Measurements from ENCODE around the gene CRTC1. TPM values are rescaled to one million over a fixed set of nuclear protein-coding genes. Genes with fewer than 3 reads are reported as not detected.
A peak's percentile ranks its signal among the peaks of the same experiment; 100 is the strongest.

Gene CRTC1
- total and polyA plus RNA-seq, 9 of the 15 experiments (the other 6 are each of a cell fraction or from before 2014, with no cell fraction given) = 0.25 to 3.8 (median 1.2) TPM; not detected in 2

DNA sequence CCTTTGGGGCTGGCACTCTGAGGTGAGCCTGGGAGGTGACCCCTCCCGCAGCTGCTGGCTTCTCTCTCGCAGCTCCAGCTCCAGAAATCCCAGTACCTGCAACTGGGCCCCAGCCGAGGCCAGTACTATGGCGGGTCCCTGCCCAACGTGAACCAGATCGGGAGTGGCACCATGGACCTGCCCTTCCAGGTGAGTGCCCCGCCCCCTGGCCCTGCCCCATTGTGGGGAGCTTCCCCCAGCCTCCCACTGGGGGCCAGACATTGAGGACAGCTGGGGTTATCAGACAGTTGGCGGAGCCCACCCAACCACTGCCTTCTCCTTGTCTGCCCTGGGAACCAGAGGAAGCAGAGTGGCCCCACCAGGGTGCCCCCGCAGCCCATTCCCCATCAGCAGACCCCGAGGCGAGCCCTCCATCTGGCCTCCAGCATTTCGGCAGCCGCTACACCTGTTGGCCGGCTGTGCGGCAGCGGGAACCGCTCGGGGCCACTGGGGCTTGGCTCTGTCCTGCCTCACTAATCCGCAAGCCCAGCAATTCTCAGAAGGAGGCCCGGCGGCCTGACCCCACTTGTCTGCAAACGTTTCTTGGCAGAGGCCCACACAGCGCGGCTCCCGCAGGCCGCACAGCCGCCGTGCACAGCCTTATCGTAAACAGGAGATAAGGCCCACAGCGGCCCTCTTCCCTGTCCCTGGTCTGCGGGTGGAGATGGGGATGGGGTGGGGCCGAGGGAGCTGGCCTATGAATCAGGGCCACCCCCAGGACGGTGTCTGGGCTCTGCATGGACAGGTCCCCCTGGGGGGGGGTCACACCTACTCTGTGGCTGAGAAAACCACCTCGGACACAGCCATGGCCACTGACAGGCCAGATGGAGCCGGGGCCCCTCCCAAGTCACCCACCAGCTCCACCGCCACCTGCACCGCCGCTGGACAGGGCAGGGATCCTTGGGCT, 59.6 kb downstream of the CRTC1 start (continued):
- TF ChIP-seq, protein P1, sequence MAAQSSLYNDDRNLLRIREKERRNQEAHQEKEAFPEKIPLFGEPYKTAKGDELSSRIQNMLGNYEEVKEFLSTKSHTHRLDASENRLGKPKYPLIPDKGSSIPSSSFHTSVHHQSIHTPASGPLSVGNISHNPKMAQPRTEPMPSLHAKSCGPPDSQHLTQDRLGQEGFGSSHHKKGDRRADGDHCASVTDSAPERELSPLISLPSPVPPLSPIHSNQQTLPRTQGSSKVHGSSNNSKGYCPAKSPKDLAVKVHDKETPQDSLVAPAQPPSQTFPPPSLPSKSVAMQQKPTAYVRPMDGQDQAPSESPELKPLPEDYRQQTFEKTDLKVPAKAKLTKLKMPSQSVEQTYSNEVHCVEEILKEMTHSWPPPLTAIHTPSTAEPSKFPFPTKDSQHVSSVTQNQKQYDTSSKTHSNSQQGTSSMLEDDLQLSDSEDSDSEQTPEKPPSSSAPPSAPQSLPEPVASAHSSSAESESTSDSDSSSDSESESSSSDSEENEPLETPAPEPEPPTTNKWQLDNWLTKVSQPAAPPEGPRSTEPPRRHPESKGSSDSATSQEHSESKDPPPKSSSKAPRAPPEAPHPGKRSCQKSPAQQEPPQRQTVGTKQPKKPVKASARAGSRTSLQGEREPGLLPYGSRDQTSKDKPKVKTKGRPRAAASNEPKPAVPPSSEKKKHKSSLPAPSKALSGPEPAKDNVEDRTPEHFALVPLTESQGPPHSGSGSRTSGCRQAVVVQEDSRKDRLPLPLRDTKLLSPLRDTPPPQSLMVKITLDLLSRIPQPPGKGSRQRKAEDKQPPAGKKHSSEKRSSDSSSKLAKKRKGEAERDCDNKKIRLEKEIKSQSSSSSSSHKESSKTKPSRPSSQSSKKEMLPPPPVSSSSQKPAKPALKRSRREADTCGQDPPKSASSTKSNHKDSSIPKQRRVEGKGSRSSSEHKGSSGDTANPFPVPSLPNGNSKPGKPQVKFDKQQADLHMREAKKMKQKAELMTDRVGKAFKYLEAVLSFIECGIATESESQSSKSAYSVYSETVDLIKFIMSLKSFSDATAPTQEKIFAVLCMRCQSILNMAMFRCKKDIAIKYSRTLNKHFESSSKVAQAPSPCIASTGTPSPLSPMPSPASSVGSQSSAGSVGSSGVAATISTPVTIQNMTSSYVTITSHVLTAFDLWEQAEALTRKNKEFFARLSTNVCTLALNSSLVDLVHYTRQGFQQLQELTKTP (IDR thresholded peaks at IDR 0.05; ENCODE audit: low read depth in 1 of 2, partially characterized antibody in 2 of 2) = no peak
- TF ChIP-seq NR2F6 (CRISPR knock-in tag; IDR thresholded peaks at IDR 0.05) (no peak), HMG20B (CRISPR knock-in tag; IDR thresholded peaks at IDR 0.05) (no peak), LCOR (CRISPR knock-in tag; IDR thresholded peaks at IDR 0.05) (no peak), ZNF197 (CRISPR knock-in tag; IDR thresholded peaks at IDR 0.05; ENCODE audit: low read depth) (no peak), CBFA2T3 (IDR thresholded peaks at IDR 0.05) (peak; percentile 85), ETV1 (tag; conservative IDR thresholded peaks at IDR 0.05; ENCODE audit: low read depth) (no peak), SMAD3 (CRISPR knock-in tag; conservative IDR thresholded peaks at IDR 0.05) (no peak), MEF2D (tag; conservative IDR thresholded peaks at IDR 0.05; ENCODE audit: low read depth) (no peak), FUS (optimal IDR thresholded peaks at IDR 0.05; ENCODE audit: low read depth, low read length) (no peak)
- TF ChIP-seq, protein P2, sequence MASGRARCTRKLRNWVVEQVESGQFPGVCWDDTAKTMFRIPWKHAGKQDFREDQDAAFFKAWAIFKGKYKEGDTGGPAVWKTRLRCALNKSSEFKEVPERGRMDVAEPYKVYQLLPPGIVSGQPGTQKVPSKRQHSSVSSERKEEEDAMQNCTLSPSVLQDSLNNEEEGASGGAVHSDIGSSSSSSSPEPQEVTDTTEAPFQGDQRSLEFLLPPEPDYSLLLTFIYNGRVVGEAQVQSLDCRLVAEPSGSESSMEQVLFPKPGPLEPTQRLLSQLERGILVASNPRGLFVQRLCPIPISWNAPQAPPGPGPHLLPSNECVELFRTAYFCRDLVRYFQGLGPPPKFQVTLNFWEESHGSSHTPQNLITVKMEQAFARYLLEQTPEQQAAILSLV (tag; IDR thresholded peaks at IDR 0.05) = no peak
- TF ChIP-seq, protein P3, sequence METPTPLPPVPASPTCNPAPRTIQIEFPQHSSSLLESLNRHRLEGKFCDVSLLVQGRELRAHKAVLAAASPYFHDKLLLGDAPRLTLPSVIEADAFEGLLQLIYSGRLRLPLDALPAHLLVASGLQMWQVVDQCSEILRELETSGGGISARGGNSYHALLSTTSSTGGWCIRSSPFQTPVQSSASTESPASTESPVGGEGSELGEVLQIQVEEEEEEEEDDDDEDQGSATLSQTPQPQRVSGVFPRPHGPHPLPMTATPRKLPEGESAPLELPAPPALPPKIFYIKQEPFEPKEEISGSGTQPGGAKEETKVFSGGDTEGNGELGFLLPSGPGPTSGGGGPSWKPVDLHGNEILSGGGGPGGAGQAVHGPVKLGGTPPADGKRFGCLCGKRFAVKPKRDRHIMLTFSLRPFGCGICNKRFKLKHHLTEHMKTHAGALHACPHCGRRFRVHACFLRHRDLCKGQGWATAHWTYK (CRISPR knock-in tag; IDR thresholded peaks at IDR 0.05) = no peak
- TF ChIP-seq, protein P4, sequence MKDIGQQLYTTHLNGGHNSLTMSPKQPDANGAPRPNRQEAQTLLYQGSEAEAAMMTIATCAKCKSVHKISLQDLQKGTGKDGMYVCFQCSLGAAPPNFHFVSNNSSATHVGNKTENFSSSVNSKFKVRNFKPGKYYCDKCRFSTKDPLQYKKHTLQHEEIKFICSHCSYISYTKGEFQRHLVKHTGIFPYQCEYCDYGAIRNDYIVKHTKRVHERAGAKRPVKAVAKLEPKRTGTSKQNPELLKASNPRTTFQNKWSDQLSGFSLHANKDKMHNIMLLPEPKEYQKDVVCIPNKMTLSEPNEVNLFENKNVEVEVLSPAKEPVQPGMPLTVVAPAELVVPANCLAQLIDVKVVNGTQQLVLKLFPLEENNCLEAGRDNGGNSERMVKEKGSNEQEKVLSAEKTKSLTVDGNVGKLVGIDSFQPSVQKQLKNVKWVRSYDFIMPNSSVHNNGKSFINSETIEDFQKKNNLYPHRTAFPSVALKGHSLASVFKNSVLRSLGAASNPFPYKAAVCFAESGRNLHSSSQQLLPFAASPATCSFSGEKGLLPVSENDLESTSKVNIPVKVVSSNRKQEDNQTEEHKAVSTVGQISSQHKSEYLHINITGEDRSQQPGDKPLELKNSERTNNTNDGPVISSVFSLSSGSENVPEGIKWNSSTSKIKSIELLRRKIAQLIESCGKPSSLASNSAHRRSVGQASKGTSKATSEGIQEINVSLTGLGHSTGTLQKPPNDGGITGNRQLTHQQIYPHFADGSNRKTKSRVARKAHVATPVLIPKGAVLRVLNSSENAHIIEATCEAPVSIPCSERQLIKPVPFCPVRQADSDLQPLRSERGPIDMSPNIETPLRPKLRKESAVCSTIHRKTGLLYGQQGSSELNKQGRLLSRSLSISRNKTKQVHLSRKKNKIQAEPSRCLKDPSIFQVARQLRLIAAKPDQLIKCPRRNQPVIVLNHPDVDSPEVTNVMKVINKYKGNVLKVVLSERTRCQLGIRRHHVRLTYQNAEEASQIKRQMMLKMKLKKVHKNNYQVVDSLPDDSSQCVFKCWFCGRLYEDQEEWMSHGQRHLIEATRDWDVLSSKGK (CRISPR knock-in tag; IDR thresholded peaks at IDR 0.05) = no peak
- TF ChIP-seq, protein P5, sequence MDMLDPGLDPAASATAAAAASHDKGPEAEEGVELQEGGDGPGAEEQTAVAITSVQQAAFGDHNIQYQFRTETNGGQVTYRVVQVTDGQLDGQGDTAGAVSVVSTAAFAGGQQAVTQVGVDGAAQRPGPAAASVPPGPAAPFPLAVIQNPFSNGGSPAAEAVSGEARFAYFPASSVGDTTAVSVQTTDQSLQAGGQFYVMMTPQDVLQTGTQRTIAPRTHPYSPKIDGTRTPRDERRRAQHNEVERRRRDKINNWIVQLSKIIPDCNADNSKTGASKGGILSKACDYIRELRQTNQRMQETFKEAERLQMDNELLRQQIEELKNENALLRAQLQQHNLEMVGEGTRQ (CRISPR knock-in tag; IDR thresholded peaks at IDR 0.05) = no peak

Data from K562 (cell line).